ENCODE measurements around the gene KLK7.
"Not testable (repeated sequence)": the region's sequence is repeated elsewhere in the genome, so short reads cannot be mapped to it uniquely, and the experiment has no call there.

The KLK7 gene

GRCh38 chr19:51012661-51013190 is 29.0 kb upstream of the KLK7 start:
- no peak for DNase-seq (ENCODE audit: low read depth, low spot score)

DNA sequence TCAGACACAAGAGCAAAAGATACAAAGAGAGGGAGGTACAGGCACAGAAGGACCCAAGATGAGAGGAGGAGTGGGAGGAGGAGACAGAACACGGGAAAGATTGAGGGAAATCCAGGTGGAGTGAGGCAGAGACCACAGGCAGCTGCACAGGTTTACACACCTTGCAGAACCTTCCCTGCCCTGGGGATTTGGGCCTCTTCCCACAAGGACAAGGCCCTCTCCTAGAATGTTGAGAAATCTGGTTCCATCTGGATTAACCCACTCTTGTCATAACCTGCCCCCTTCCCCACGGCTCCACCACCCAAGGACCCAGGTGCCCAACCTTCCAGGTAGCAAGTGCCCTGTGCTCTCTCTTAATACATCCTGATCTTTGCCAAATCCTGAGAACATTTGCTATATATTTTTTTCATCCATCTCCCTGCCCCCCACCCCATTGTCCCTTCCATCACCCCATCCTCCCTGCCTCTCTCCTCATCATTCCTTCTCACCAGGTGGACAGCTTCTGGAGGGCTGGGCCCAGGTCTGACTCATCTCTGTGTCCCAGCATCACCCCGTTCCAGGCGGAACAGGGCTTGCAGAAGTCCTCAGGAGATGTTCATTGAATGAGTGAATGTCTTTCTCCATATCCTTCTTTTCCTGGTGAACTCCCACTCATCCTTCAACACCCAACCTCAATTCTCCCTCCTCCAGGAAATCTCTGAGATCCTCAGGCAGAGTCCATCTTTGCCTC is 26.5 kb upstream of the KLK7 start:
- DNase-seq (ENCODE audit: low read depth, low spot score), result no peak

- DNase-seq (ENCODE audit: low read depth, low spot score), result no peak
These were observed 25.6 kb upstream of the KLK7 start for GRCh38 chr19:51009061-51009891.

GRCh38 chr19:51007488-51007887 is 23.8 kb upstream of the KLK7 start:
- no peak for DNase-seq (ENCODE audit: low read depth, low spot score)

DNA sequence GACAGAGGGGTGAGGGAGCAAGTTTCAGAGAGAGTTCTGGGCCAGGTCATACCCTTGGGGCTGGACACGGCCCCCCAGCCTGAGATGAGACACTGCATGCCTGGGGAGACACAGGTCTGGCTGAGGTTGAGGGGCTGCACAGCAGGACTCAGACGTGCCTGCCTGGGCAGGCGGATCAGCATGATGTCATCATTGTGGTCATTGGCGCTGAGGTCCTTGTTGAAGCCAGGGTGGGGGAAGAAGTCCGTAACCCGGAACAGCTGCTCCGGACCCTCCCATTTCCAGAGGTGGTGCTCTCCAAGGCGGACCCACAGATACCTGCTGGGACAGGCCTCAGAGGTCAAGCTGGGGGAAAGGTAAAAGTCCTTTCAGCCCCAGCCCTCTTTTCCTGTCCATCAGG is 22.7 kb upstream of the KLK7 start:
- DNase-seq (ENCODE audit: low read depth, low spot score), result no peak

- DNase-seq (ENCODE audit: low read depth, low spot score), result no peak
These were observed 21.5 kb upstream of the KLK7 start for GRCh38 chr19:51005248-51005647.

- DNase-seq (ENCODE audit: low read depth, low spot score), result no peak
These were observed 19.6 kb upstream of the KLK7 start for GRCh38 chr19:51003316-51003715.

- peak; percentile 81 for DNase-seq (ENCODE audit: low read depth, low spot score)
These were observed 19.0 kb upstream of the KLK7 start for GRCh38 chr19:51002542-51003311.

DNA sequence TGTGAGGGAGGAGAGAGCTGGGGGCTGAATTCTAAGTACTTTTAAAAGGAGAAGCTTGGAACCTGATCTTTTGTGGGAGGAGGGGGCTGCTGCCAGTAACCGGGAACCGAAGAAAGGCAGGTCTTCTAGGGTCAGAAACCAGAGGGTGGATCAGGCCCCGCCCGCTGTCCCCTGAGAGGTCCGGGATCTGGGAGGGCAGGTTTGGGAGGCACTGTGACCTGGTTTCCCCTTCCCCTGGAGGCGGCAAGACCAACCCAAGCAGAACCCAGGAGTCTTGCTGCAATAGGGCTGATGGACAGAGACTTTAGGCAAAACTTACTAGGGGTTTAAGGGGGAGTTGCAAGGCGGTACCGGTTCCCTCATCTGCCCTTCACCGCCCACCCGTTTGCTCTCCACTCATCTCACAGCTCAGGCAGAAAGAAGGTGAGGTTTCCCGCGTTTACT is 18.4 kb upstream of the KLK7 start:
- no peak for DNase-seq (ENCODE audit: low read depth, low spot score)

- no peak for DNase-seq (ENCODE audit: low read depth, low spot score)
These were observed 17.8 kb upstream of the KLK7 start, which contains the start of gene KLK8 for GRCh38 chr19:51001515-51001914. KLK8 (minus strand) TSS chr19:51001604; CDS start chr19:51001167, 437 bp downstream.

DNA sequence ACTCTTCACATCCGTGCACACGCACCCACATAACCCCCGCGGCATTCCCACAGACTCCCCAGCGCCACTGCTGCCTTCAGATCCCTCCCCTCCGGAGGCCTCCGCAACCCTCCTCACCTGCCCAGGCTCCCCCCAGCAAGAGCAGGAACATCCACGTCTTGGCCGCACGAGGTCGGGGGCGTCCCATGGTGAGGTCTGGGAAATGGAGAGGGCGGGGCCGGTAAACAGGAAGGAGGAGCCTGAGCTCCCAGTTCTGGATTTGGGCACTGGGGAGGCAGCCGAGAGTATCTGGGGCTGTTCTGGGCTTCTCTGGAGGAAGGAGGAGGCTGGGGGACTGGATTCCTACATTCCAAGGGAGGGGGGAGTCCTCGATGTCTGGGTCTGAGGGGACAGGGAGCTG is 17.3 kb upstream of the KLK7 start:
- DNase-seq (ENCODE audit: low read depth, low spot score), result no peak

GRCh38 chr19:51000426-51000825 is 16.7 kb upstream of the KLK7 start:
- DNase-seq (ENCODE audit: low read depth, low spot score), result no peak

DNA sequence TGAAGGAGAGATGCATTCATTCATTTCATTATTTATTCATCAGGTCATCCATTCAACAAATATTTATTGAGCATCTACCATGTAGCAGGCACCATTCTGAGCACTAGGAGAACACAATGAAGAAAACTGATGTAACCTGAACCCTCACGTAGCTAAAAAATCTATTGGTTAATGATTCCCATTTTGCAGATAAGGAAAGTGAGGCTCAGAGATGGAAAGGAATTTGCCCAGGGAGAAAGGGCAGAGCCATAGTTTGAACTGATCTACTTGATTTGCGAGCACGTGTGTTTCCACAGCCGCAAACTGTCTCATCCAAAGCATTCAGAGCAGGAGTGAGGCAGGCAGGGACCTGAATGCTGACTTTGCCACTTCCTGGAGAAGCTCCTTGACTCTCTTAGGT is 15.0 kb upstream of the KLK7 start:
- DNase-seq (ENCODE audit: low read depth, low spot score), result no peak

DNA sequence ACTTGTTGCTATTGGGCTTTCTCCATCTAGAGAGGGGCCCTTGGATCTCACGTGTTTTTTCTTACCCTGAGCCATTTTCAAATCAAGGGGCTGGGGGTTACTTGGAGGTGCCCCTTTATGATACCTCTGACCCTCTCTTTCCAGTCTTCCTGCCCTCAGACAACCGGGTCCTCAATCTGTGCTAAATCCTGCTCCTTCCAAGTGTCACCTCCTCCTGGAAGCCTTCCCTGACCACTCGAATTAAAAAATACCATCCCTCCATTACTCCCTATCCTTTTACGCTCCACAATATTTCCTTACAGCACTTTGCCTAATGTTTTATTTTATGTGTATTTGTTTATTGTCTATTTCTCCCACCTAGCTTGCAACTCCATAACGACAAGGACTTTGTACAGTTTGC is 14.3 kb upstream of the KLK7 start:
- DNase-seq (ENCODE audit: low read depth, low spot score), result no peak

GRCh38 chr19:50994129-50994528 is 10.4 kb upstream of the KLK7 start:
- no peak for DNase-seq (ENCODE audit: low read depth, low spot score)

GRCh38 chr19:50992666-50993035 is 8.9 kb upstream of the KLK7 start:
- no peak for DNase-seq (ENCODE audit: low read depth, low spot score)

- not testable (repeated sequence) for DNase-seq (ENCODE audit: low read depth, low spot score)
These were observed 699 bp upstream of the KLK7 start for GRCh38 chr19:50984416-50984815.

DNA sequence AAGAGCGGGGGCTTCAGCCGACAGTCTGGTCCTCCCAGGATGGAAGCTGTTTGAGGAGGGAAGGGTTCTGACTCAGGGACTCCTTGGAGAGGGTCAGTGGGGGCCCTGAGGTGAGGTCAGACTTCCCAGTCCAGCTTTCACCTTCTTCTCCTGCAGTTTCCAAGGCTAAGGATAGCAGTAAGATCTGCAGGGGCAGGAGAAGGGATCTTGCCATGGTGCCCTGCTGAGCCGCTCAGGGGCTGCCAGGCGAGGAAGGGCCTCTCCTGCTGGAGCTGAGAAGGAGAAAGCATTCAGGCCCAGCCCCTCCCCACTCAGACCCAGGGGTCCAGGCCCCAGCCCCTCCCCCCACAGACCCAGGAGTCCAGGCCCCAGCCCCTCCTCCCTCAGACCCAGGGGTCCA is 1.5 kb downstream of the KLK7 start:
- DNase-seq (ENCODE audit: low read depth, low spot score), result no peak

DNA sequence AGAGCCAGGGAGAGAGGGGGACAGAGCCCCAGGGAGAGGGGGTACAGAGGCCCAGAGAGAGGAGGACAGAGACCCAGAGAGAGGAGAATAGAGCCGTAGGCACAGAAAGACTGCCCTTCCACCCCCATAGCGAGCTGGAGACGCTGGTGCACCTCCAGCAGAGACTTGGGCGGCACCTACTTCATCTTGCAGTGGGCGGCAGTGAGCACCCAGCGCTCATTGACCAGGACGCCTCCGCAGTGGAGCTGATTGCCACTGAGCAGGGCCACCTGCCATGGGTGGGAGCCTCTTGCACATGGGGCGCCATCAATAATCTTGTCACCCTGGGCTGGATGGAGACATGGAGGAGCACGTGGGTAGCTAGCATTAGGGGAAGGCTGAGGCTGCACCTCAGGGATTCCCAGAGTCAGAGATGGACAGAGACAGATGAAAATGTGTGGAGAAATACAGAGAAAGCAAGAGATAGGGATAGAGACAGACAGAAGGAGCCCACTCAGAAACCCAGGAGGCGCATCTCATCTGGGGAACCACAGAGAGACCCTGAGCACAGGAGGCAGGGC is 2.0 kb downstream of the KLK7 start:
- DNase-seq (ENCODE audit: low read depth, low spot score), result no peak

- no peak for DNase-seq (ENCODE audit: low read depth, low spot score)
These were observed 3.5 kb downstream of the KLK7 start for GRCh38 chr19:50980208-50980607.

GRCh38 chr19:50979758-50980157 is 4.0 kb downstream of the KLK7 start:
- no peak for DNase-seq (ENCODE audit: low read depth, low spot score)

All from iPS DF 19.7 (cell line).